Measurements from ENCODE around the gene POLA1.

Gene POLA1

GRCh38 chrX:24877854-24878650 lies 184.3 kb downstream of the POLA1 start:
- DNase-seq: no peak

GRCh38 chrX:24879679-24880078 lies 186.0 kb downstream of the POLA1 start:
- DNase-seq: no peak

GRCh38 chrX:24886916-24887315 lies 193.2 kb downstream of the POLA1 start:
- DNase-seq: no peak

- no peak for DNase-seq
Observed at GRCh38 chrX:24890677-24891076, 197.0 kb downstream of the POLA1 start.

- DNase-seq: no peak
Observed at GRCh38 chrX:24899391-24899790, 205.7 kb downstream of the POLA1 start.

GRCh38 chrX:24900234-24900633 lies 206.5 kb downstream of the POLA1 start:
- DNase-seq: no peak

GRCh38 chrX:24902806-24903205 lies 209.1 kb downstream of the POLA1 start:
- DNase-seq: no peak

GRCh38 chrX:24918715-24919114 lies 225.0 kb downstream of the POLA1 start:
- no peak for DNase-seq

GRCh38 chrX:24920769-24921168 lies 227.1 kb downstream of the POLA1 start:
- no peak for DNase-seq

- DNase-seq: peak; percentile 3
Observed at GRCh38 chrX:24925430-24925829, 231.7 kb downstream of the POLA1 start.

- no peak for DNase-seq
Observed at GRCh38 chrX:24927372-24927771, 233.7 kb downstream of the POLA1 start.

GRCh38 chrX:24928114-24928513 lies 234.4 kb downstream of the POLA1 start:
- no peak for DNase-seq

- DNase-seq: no peak
Observed at GRCh38 chrX:24934279-24934678, 240.6 kb downstream of the POLA1 start.

GRCh38 chrX:24945009-24945408 lies 251.3 kb downstream of the POLA1 start:
- no peak for DNase-seq

GRCh38 chrX:24946369-24946768 lies 252.7 kb downstream of the POLA1 start:
- DNase-seq: no peak

GRCh38 chrX:24954732-24955131 lies 261.0 kb downstream of the POLA1 start:
- DNase-seq: no peak

GRCh38 chrX:24955372-24955930 lies 261.7 kb downstream of the POLA1 start:
- no peak for DNase-seq

GRCh38 chrX:24956828-24957227 lies 263.1 kb downstream of the POLA1 start:
- DNase-seq: no peak

GRCh38 chrX:24961809-24962208 lies 268.1 kb downstream of the POLA1 start:
- no peak for DNase-seq

GRCh38 chrX:24963823-24964222 lies 270.1 kb downstream of the POLA1 start:
- no peak for DNase-seq

GRCh38 chrX:24965372-24965771 lies 271.7 kb downstream of the POLA1 start:
- DNase-seq: no peak

- no peak for DNase-seq
Observed at GRCh38 chrX:24969812-24970211, 276.1 kb downstream of the POLA1 start.

GRCh38 chrX:24979081-24979480 lies 285.4 kb downstream of the POLA1 start:
- no peak for DNase-seq

- no peak for DNase-seq
Observed at GRCh38 chrX:24981030-24981429, 287.3 kb downstream of the POLA1 start.
